HCT116 (cell line): ENCODE data around the gene RPL19. TPM values are rescaled to one million over a fixed set of nuclear protein-coding genes. Genes with fewer than 3 reads are reported as not detected.
A peak's percentile ranks its signal among the peaks of the same experiment; 100 is the strongest.

ENCODE experiments used
- ATAC-seq: fragments of 200-7000 bp; cut with Tn5 transposase; 2 replicates; pipeline ENCODE4 v1.9.1; 2020; ENCODE audit warnings: mild to moderate bottlenecking, moderate library complexity
- BruUV-seq: library from RNA; stranded (reverse); fragments of 400-500 nt; replicated peaks from 2 replicates; lab custom pipeline; 2021; lab: Mats Ljungman, UMichigan
- CTCF ChIA-PET: fragments of 300-600 bp; sonication (Branson Sonifier 250); formaldehyde crosslinking; loops from one replicate; lab custom pipeline; 2021; ENCODE audit warnings: antibody characterized with exemption; lab: Charles Lee
- POLR2A ChIA-PET: fragments of 300-600, 350-600 bp; sonication (Branson Sonifier 250); formaldehyde crosslinking; loops from one replicate; lab custom pipeline; 2021; ENCODE audit warnings: antibody characterized with exemption; lab: Charles Lee
- RAD21 ChIA-PET, 2 experiments: fragments of 300-600 bp; sonication (Branson Sonifier 250); formaldehyde crosslinking; loops; one replicate each; lab custom pipeline; 2023; ENCODE audit warnings: low total read pairs in 2 of 2; ENCODE audit not compliant: uncharacterized antibody in 2 of 2, unreplicated experiment in 2 of 2, low non-redundant PET in 1 of 2; lab: Charles Lee
- DNase-seq: peaks from one replicate; pipeline ENCODE4 v3.0.0-alpha.2; 2010; ENCODE audit warnings: low read depth, low spot score
- H2AFZ ChIP-seq: fragments of 200-600 bp; shearing (Covaris generic), sonication (generic); 2 replicates; pipeline ENCODE4 v1.6.1; 2017; ENCODE audit warnings: low read depth, mixed run types, mixed read lengths, antibody characterized with exemption, low read length; ENCODE audit not compliant: poor library complexity, severe bottlenecking
- H3K27ac ChIP-seq: 2 replicates; pipeline ENCODE4 v1.5.1; 2012; ENCODE audit warnings: low read depth, low read length
- H3K27me3 ChIP-seq: fragments of 200-600 bp; sonication (generic); 2 replicates; pipeline ENCODE4 v1.6.1; 2016; ENCODE audit warnings: mixed run types, low read length, mixed read lengths; ENCODE audit not compliant: insufficient read depth
- H3K36me3 ChIP-seq, 2 experiments: fragments of 200-500 bp in 1 of 2; fragments of 200-600 bp in 1 of 2; sonication (Bioruptor generic) in 1 of 2; sonication (generic) in 1 of 2; 2 replicates each; pipeline versions ENCODE4 v1.5.1 to v1.6.1; 2014 to 2016; ENCODE audit warnings: low read length in 2 of 2, inconsistent platforms in 1 of 2, mixed read lengths in 1 of 2, mixed run types in 1 of 2; ENCODE audit not compliant: insufficient read depth in 2 of 2, control insufficient read depth in 1 of 2
- H3K4me1 ChIP-seq, 2 experiments: fragments of 200-600 bp in 1 of 2; sonication (generic) in 1 of 2; 2 replicates each; pipeline versions ENCODE4 v1.5.1 to v1.6.1; 2012 to 2017; ENCODE audit warnings: low read length in 2 of 2, inconsistent platforms in 1 of 2, mild to moderate bottlenecking in 1 of 2, mixed read lengths in 1 of 2, mixed run types in 1 of 2, moderate library complexity in 1 of 2; ENCODE audit not compliant: insufficient read depth in 2 of 2, control insufficient read depth in 1 of 2
- H3K4me2 ChIP-seq: fragments of 200-600 bp; sonication (generic); 2 replicates; pipeline ENCODE4 v1.6.1; 2017; ENCODE audit warnings: mixed run types, low read length, mixed read lengths
- H3K4me3 ChIP-seq, 2 experiments: fragments of 200-600 bp in 1 of 2; sonication (generic) in 1 of 2; replicated peaks in 1 of 2; 2 replicates each; pipeline ENCODE4 v1.5.1; 2011 to 2016; ENCODE audit warnings: low read length in 2 of 2, control low read depth in 1 of 2, low read depth in 1 of 2, mild to moderate bottlenecking in 1 of 2, mixed read lengths in 1 of 2, mixed run types in 1 of 2
- H3K79me2 ChIP-seq: fragments of 200-600 bp; sonication (generic); 2 replicates; pipeline ENCODE4 v1.6.1; 2017; ENCODE audit warnings: mild to moderate bottlenecking, mixed run types, low read length, moderate library complexity, mixed read lengths; ENCODE audit not compliant: insufficient read depth
- H3K9ac ChIP-seq: fragments of 200-600 bp; sonication (generic); 2 replicates; pipeline ENCODE4 v1.6.1; 2016; ENCODE audit warnings: low read length, mixed read lengths
- H3K9me2 ChIP-seq: fragments of 200-600 bp; sonication (generic), shearing (Covaris generic); 2 replicates; pipeline ENCODE4 v1.6.1; 2017; ENCODE audit warnings: mixed run types, mild to moderate bottlenecking, moderate library complexity; ENCODE audit not compliant: insufficient read depth
- H3K9me3 ChIP-seq, 2 experiments: fragments of 200-500 bp in 1 of 2; fragments of 200-600 bp in 1 of 2; sonication (Bioruptor generic) in 1 of 2; sonication (generic) in 1 of 2; 2 replicates each; pipeline ENCODE4 v1.6.1; 2014 to 2017; ENCODE audit warnings: low read length in 2 of 2, mixed read lengths in 2 of 2, inconsistent platforms in 1 of 2, low read depth in 1 of 2, mild to moderate bottlenecking in 1 of 2, mixed run types in 1 of 2, moderate library complexity in 1 of 2; ENCODE audit not compliant: control insufficient read depth in 1 of 2, insufficient read depth in 1 of 2
- H4K20me1 ChIP-seq: fragments of 200-600 bp; sonication (generic), shearing (Covaris generic); 2 replicates; pipeline ENCODE4 v1.6.1; 2017; ENCODE audit warnings: mixed run types, mild to moderate bottlenecking, moderate library complexity; ENCODE audit not compliant: insufficient read depth
- CBX3 ChIP-seq: IDR thresholded peaks from 2 replicates; pipeline ENCODE4 v1.6.1; 2012; ENCODE audit warnings: low read depth
- CEBPB ChIP-seq: IDR thresholded peaks from 2 replicates; pipeline ENCODE4 v1.6.1; 2012; ENCODE audit warnings: low read depth
- CTCF ChIP-seq, 3 experiments: fragments of 200-600 bp in 1 of 3; sonication (generic) in 1 of 3; IDR thresholded peaks in 2 of 3; conservative IDR thresholded peaks in 1 of 3; 2 replicates each; pipeline ENCODE4 v1.5.1; 2012 to 2017; ENCODE audit warnings: low read depth in 2 of 3, low read length in 2 of 3, antibody characterized with exemption in 1 of 3, borderline replicate concordance in 1 of 3, control low read depth in 1 of 3, mild to moderate bottlenecking in 1 of 3, mixed read lengths in 1 of 3, mixed run types in 1 of 3, moderate library complexity in 1 of 3; ENCODE audit not compliant: insufficient read depth in 1 of 3
- EGR1 ChIP-seq: IDR thresholded peaks from 2 replicates; pipeline ENCODE4 v1.6.1; 2012; ENCODE audit warnings: low read depth
- ELF1 ChIP-seq: IDR thresholded peaks from 2 replicates; pipeline ENCODE4 v1.6.1; 2012; ENCODE audit warnings: low read depth, borderline replicate concordance
- EZH2 ChIP-seq: fragments of 200-600 bp; sonication (generic); IDR thresholded peaks from 2 replicates; pipeline ENCODE4 v1.6.1; 2017; ENCODE audit warnings: antibody characterized with exemption, mixed run types
- EZH2phosphoT487 ChIP-seq: fragments of 200-600 bp; IDR thresholded peaks from 2 replicates; pipeline ENCODE4 v1.6.1; 2018; ENCODE audit warnings: antibody characterized with exemption, borderline replicate concordance
- FOSL1 ChIP-seq: IDR thresholded peaks from 2 replicates; pipeline ENCODE4 v1.6.1; 2012; ENCODE audit warnings: low read depth
- POLR2AphosphoS5 ChIP-seq: IDR thresholded peaks from 2 replicates; pipeline ENCODE4 v1.6.1; 2011; ENCODE audit warnings: mild to moderate bottlenecking, low read depth, low read length, moderate library complexity
- RAD21 ChIP-seq: IDR thresholded peaks from 2 replicates; pipeline ENCODE4 v1.6.1; 2012; ENCODE audit warnings: low read depth, mild to moderate bottlenecking
- SIN3A ChIP-seq: IDR thresholded peaks from 2 replicates; pipeline ENCODE4 v1.6.1; 2012; ENCODE audit warnings: low read depth
- SP1 ChIP-seq: IDR thresholded peaks from 2 replicates; pipeline ENCODE4 v1.6.1; 2012; ENCODE audit warnings: low read depth
- TCF7L2 ChIP-seq: IDR thresholded peaks from 2 replicates; pipeline ENCODE4 v1.7.0; 2011; ENCODE audit warnings: borderline replicate concordance, inconsistent platforms; ENCODE audit not compliant: insufficient read depth, insufficient read length; ENCODE audit errors: extremely low read depth
- YY1 ChIP-seq: IDR thresholded peaks from 2 replicates; pipeline ENCODE4 v1.6.1; 2011; ENCODE audit warnings: low read length, low read depth, moderate library complexity, mild to moderate bottlenecking; ENCODE audit not compliant: insufficient replicate concordance; ENCODE audit errors: extremely low read depth
- intact Hi-C: fragments of 100-400 bp; cut with micrococcal nuclease; formaldehyde crosslinking; loops from 2 replicates; pipeline ENCODE4 v1.10.0; 2022
- total RNA-seq: library from RNA; stranded (reverse); gene quantifications from one replicate; pipeline ENCODE4 v1.2.1, GENCODE V29; 2021; ENCODE audit not compliant: unreplicated experiment
- TF ChIP-seq, protein P1 (sequence below): IDR thresholded peaks from 2 replicates; pipeline ENCODE4 v1.6.1; 2011; ENCODE audit warnings: mild to moderate bottlenecking, low read length, moderate library complexity; ENCODE audit not compliant: insufficient replicate concordance; ENCODE audit errors: extremely low read depth
- TF ChIP-seq, protein P2 (sequence below): IDR thresholded peaks from 2 replicates; pipeline ENCODE4 v1.6.1; 2012
- TF ChIP-seq, protein P3 (sequence below): IDR thresholded peaks from 2 replicates; pipeline ENCODE4 v1.6.1; 2012

The RPL19 gene
- total RNA-seq, 1 experiment from 2014 or later: 2,276 TPM

- POLR2A ChIA-PET: interaction anchor here (1.0 kb wide), 1 partner anchor 39 kb away, joined by 7 read pairs; no protein-coding TSS in a partner anchor
- CTCF ChIA-PET: interaction anchor here (1.3 to 1.6 kb wide), 2 partner anchors 34 to 38 kb away, joined by 3 to 5 read pairs; no protein-coding TSS in a partner anchor
- Histone ChIP-seq H4K20me1 (peaks cover 14% of the 10 kb centered on the region; the same call in 1 of the 2 replicates), H3K27ac (peak overlapping the region; percentile 85; the same call in 1 of the 2 replicates), H3K9me2 (no peaks in the 10 kb centered on the region), H3K9me3 (no peaks in the 10 kb centered on the region), H3K79me2 (peaks cover 42% of the 10 kb centered on the region), H3K4me1 (peaks cover 24 to 54% of the 10 kb centered on the region in 2 experiments), H2AFZ (no peak overlapping the region), H3K27me3 (no peaks in the 10 kb centered on the region), H3K9ac (peak overlapping the region; percentile 75; the same call in 1 of the 2 replicates), H3K36me3 (peaks cover 18 to 27% of the 10 kb centered on the region in 2 experiments), H3K4me3 (peak overlapping the region; percentile 52 to 75), H3K4me2 (peak overlapping the region; percentile 92)
- ATAC-seq (no peak), DNase-seq (no peak)
- no TSS peak for BruUV-seq
- intact Hi-C loops: no loop called here
- RAD21 ChIA-PET: no interaction called here
- no peak for TF ChIP-seq SP1
- no peak for TF ChIP-seq RAD21
- no peak for TF ChIP-seq CTCF (IDR thresholded peaks at IDR 0.05 in 2 of 3, conservative IDR thresholded peaks at IDR 0.05 in 1 of 3; ENCODE audit: borderline replicate concordance in 1 of 3, insufficient read depth in 1 of 3, low read depth in 2 of 3, low read length in 2 of 3)
- TF ChIP-seq POLR2AphosphoS5: no peak
- TF ChIP-seq EZH2phosphoT487: no peak
- TF ChIP-seq ELF1: no peak
- no peak for TF ChIP-seq SIN3A
- no peak for TF ChIP-seq EZH2
- TF ChIP-seq, protein P1, sequence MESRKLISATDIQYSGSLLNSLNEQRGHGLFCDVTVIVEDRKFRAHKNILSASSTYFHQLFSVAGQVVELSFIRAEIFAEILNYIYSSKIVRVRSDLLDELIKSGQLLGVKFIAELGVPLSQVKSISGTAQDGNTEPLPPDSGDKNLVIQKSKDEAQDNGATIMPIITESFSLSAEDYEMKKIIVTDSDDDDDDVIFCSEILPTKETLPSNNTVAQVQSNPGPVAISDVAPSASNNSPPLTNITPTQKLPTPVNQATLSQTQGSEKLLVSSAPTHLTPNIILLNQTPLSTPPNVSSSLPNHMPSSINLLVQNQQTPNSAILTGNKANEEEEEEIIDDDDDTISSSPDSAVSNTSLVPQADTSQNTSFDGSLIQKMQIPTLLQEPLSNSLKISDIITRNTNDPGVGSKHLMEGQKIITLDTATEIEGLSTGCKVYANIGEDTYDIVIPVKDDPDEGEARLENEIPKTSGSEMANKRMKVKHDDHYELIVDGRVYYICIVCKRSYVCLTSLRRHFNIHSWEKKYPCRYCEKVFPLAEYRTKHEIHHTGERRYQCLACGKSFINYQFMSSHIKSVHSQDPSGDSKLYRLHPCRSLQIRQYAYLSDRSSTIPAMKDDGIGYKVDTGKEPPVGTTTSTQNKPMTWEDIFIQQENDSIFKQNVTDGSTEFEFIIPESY: no peak
- TF ChIP-seq, protein P2, sequence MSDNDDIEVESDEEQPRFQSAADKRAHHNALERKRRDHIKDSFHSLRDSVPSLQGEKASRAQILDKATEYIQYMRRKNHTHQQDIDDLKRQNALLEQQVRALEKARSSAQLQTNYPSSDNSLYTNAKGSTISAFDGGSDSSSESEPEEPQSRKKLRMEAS: no peak
- TF ChIP-seq YY1: no peak
- TF ChIP-seq TCF7L2: no peak
- no peak for TF ChIP-seq CEBPB
- no peak for TF ChIP-seq CBX3
- TF ChIP-seq, protein P3, sequence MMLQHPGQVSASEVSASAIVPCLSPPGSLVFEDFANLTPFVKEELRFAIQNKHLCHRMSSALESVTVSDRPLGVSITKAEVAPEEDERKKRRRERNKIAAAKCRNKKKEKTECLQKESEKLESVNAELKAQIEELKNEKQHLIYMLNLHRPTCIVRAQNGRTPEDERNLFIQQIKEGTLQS: no peak
- TF ChIP-seq EGR1: no peak
- no peak for TF ChIP-seq FOSL1
Measured at GRCh38 chr17:39198186-39198566, 1.9 kb upstream of the RPL19 start.
